Panc1 (cell line): ENCODE results near the gene RNF224.

ENCODE experiments used
- CTCF ChIP-seq: fragments of 450-650 bp; IDR thresholded peaks from 2 replicates; pipeline ENCODE4 v1.5.1; 2017; ENCODE audit warnings: mild to moderate bottlenecking
- POLR2AphosphoS5 ChIP-seq: IDR thresholded peaks from 2 replicates; pipeline ENCODE4 v1.6.1; 2012; ENCODE audit warnings: mild to moderate bottlenecking, low read depth, low read length, moderate library complexity

GRCh38 chr9:137275203-137275587 lies 47.9 kb downstream of the RNF224 start:
- no peak for TF ChIP-seq CTCF
- TF ChIP-seq POLR2AphosphoS5, result no peak
